Dedifferentiated amniotic fluid mesenchymal stem cell (primary cell): Measurements from ENCODE around the gene PRR36.

Experiments used
- DNase-seq: peaks from one replicate; pipeline ENCODE4 v3.0.0-alpha.2; 2016; ENCODE audit errors: extremely low spot score

PRR36 gene

DNA sequence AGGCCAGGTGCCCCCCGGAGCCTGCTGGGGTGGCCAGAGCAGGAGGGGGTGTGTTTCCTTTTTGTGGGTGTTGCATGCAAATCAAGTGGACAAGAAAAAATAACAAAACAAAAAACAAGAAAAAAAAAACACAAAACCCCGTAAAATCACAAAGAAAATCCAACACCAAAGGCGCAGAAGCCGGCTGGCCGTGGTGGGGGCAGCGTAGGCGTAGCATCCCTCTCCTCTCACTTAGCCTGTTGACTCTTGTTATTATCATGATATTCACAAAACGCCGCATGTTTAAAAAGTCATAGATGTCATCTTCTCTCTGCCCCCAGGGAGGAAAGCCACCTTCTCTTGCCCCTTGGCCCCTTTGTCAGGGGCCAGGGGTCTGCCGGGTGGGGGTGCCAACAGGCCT lies 39.5 kb upstream of the PRR36 start:
- DNase-seq, result no peak

DNA sequence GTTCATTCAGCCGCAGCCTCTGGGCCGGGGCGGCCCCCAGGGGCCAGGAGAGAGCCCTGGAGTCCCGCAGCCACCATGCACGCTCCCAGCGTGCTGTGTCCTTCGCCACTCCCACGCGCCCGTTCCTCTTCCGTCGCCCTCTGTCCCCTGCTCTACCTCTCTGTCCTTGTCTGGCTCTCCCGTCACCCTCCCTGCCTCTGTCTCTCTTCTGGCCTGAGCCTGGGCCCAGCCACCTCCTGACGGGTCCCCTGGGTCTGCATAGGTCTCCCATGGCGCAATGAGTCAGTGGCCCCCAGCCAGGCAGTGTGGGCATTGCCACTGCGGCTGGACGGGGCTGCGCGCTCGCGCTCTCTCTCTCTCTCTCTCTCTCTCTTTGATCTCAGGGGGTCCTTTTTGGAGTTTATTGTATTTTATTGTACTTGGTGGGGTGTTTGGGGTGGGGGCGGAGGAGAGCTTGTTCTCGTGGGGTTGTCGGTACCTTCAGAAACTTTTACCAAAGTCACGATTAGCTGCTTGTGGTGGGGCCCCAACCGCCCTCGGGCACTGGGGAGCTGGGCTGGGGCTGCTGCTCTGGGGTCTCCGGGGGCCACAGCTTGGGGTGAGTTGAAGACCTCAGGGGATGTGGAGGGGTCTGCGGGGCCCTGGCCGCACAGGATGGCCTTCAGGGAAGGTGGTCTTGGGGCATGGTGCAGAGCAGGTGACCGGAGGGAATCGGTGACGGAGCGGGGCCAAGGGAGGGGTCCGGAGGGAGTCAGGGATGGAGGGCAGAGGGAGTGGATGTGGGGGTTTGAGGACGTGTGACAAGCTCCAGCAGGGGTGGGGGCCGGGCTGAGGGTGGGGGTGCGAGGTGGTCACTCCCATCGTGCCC lies 38.7 kb upstream of the PRR36 start:
- DNase-seq, result no peak

DNA sequence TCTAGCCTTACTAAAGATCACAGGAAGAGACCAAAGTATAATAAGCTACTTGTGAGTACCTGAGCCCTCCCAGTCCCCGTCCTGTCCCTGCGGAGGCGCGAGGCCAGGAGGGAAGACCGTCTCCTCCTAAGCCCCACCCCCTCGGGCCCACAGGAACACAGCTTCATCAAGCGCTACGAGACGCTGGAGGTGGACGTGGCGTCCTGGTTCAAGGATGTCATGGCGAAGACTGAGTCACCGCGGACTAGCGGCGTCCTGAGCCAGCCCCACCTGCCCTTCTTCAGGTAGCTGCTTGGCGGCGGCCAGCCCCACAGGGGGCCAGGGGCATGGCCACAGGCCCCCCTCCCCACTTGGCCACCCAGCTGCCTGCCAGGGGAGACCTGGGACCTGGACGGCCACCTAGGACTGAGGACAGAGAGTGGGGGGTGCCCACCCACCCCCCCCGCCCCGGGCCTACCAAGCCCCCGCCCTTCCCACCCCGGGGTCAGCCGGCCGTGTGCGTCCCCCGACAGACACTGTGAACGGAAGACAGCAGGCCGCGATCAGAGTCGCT lies 38.0 kb upstream of the PRR36 start:
- no peak for DNase-seq

DNA sequence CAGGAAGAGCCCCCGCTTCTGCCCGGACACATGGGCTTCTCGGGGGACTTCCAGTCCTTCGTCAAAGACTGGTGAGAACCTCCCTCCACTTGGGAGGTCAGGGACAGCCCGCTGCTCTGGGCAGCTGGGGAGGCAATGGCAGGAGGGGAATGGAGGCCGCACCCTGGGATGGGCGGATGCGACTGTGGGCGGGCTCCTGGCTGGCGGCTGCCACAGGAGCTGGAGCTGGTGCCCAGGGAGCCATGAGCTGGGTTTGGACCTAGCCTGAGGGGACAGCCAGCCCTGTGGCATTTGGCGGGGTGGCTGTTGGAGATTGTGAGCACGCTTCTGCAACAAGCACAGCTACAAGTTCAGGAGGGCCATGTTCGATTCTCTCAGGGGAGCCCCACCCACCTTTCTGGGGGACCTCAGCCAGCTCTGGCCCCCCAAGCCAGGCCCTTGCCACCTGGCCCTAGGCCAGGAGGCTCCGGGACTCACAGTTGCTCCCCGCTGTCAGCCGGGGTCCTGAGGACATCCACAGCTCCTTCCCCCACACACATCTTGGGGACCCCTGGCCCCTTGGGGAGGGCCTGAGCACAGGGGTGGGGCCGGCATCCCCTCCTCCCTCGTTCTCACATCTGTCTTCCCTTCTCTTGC lies 37.4 kb upstream of the PRR36 start:
- no peak for DNase-seq

DNA sequence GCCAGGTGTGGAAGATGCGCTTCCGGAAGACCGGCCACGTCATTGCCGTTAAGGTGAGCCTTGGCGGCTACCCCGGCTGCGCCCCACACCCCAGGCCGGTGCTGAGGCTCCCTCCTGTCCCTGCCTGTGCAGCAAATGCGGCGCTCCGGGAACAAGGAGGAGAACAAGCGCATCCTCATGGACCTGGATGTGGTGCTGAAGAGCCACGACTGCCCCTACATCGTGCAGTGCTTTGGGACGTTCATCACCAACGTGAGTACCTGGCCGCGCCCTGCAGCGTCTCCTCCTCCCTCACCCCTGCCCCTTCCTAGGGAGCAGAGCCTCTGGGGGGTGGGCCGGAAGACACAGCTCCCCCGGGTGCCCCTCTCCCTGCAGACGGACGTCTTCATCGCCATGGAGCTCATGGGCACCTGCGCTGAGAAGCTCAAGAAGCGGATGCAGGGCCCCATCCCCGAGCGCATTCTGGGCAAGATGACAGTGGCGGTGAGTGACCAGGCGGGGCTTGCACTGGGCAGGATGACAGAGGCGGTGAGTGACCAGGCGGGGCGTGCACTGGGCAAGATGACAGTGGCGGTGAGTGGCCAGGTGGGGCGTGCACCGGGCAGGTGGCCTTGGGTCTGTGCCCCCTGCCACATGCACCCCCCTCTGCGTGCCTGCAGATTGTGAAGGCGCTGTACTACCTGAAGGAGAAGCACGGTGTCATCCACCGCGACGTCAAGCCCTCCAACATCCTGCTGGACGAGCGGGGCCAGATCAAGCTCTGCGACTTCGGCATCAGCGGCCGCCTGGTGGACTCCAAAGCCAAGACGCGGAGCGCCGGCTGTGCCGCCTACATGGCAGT lies 36.4 kb upstream of the PRR36 start:
- no peak for DNase-seq

DNA sequence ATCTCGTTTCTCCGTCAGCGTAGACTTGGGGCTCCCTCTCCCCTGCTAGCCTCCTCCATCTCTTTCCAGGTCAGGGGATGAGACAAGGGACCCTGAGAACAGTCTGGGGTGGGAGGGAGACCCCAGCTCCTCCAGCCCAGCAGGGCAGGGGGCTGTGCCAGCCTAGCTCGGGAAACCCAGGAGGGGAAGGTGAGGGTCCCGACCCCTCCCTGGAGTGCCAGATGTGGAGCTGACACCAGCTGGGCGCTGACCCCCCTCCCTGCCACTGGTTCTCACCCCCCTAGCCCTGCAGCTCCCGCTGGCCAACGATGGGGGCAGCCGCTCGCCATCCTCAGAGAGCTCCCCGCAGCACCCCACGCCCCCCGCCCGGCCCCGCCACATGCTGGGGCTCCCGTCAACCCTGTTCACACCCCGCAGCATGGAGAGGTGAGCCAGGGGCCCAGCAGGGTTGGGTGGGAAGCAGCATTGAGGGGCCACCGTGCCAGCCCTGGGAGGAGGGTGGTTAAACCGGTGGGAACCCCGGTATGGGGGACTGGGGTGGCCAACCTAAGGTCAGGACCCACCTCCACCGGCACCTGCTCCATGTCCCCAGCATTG lies 35.4 kb upstream of the PRR36 start:
- no peak for DNase-seq

DNA sequence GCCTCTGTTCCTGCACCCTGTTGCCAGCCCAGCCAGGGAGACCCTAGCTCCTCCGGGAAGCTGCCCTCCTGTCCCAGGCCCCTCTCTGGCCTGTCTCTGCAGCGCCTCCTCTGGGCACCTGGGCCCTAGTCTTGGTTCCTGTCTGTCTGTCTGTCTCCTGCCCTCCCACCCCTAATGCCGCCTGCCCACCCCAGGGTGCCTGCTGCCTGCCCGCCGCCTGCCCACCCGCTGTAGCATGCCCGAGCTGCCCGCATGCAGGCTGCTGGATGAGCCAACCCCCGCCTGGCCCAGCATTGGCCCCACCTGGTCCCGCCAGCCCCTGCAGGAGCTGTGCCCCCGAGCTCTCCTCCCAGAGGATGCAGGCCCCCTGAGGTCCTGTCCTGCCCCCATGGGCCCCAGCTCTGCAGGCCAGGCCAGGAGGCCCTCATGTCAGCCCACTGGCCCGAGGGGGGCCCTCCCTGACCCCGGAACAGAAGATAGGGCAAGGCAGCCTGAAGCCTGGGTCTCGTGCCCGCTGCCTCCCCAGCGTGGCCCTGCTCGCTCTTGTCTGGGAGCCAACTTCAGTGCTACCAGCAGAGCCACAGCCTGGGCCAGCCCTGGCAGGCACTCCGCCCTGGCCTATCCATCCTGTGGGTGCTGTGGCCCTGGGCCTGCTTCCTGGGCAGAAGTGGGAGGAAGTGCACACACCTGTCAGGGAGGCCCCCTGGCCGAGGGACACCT lies 34.7 kb upstream of the PRR36 start:
- DNase-seq, result no peak

DNA sequence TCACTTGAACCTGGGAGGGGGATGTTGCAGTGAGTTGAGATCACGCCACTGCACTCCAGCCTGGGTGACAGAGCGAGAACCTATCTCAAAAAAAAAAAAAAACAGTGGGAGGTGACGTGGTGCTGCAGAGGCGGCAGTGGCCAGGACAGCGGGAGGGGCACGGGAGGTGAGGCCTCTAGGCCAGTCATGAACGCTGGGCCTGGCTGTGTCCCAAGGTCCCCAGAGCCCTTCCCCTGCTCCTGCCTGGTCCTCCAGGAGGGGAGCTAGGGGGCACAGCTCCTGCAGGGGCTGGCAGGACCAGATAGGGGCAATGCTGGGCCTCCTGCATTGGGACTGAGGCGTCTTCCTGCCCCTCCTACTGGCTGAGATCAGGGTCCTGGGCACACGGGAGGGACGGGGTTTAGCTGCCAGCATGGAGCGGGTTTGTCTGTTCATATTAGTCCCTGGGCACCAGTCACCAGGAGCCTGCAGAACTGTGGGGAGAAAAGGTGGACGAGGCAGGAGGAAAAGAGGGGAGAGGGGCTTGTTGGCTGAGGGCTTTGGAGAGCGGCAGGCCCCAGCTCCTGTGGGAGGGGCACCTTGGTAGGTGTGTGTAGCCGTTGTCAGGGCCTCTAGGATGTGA lies 34.0 kb upstream of the PRR36 start:
- DNase-seq, result no peak

DNA sequence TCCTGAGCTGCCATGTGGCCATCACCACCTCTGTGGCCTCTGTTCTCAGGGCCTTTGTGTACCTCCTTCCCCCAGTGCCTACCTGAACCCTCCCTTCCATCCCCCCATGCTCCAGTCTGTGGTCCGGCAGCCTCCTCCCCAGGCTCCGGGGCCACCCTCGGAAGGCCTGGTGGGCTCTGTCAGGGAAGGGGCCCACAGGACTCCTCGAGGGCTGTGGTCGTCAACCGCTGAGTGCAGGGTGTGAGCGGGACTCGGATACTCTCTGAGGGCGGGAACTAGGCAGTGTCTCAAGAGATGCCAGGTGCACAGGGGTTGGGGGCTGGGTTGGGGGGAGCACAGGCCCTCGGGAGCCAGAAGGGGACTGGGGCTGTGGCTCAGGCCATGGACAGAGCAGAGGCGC lies 33.4 kb upstream of the PRR36 start:
- DNase-seq, result no peak

DNA sequence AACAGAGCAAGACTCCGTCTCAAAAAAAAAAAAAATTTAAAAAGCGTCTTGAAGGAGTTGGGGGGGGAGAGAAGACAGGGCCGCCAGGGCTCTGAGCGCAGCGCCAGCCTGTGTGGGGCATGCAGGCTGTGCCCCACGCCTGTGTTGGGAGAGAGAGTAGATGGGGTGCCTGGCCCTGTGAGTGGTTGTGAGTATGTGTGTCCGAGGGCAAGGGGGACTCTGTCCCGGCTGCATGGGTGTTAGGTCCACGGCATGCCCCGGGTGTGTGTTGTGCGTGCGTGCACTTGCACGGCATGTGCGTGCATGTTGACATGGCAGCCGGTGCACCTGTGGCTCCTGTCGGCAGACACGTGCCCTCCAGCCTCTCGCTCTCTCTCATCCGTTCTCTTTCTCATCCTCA lies 32.9 kb upstream of the PRR36 start:
- no peak for DNase-seq

DNA sequence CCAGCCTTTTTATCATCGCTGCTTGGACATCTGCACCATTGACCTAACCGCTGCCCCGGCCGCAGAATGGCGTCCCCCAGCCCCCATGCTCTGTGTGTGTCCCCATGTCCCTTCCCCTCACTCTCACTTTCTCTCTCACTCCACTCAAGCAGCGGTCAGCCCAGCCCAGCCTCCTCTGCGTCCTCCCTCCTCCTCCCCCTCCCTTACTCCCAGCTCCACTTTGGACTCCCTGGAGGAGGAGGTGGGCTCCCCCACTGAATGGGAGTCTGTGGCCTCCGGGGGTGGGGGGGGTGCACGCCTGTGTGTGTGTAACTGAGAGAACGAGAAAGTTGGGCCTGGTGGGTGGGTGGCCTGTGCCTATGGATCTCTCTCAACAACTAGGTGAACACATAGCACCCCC lies 31.7 kb upstream of the PRR36 start:
- no peak for DNase-seq

DNA sequence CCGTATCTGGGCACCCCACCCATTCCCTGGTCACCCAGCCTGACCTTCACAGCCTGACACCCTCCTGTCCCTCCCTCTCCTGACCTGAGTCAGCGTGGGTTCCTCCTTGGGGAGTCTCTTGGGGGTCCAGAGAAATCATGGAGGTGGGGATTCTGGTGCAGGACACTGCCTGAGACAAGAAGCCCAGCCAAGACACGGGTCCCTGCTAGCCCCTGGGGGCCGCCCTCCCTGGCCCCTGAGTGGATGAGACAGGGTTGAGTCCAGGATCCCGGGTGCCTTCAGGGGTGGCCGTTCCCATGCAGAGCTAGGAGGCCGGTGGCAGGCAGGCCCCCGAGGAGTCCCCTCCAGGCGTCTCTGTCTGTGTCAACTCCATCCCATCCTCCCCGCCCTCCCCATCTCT lies 31.1 kb upstream of the PRR36 start:
- no peak for DNase-seq

DNA sequence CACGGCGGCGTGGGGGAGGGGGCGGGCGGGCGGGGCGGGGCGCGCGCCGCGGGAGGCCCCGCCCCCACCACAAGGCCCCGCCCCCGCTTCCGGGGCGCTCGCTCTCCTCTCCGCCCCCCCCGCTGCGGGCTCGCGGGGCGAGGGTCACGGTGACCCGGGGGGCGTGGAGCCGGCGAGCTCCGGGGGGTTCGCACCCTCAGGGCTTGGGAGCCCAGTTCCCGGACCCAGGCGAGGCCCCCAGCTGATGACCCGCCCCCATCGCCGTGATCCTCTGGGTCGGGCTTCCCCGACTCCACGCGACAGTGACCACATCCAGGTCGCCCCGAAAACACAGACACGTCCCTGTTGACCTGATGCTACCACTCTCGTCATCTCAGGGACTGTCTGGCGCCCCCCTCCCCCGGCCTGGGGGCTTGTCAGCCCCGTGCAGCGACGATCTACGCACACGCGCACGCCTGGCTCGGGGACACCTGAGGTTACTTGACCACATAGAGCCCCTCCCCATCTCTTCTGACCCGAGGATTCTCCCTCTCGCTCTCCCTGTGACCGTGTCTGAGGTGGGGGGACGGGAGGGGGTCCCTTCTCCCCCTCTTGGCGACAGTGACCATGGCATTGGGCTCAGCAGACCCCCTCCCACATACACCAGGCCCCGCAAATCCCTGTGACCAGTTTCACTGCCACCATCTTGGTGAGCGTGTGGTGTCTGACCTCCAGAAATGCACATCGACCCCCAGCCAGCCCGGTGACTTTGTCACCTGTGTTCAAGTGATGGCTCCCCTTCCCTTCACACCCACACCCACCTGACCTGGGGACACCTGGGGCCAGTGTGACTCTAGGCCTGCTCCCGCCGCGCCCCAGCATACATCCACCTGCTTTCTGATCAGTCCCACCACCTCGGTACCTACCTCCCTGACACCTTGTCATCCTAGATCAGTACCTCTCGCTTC lies 30.2 kb upstream of the PRR36 start:
- DNase-seq, result no peak

DNA sequence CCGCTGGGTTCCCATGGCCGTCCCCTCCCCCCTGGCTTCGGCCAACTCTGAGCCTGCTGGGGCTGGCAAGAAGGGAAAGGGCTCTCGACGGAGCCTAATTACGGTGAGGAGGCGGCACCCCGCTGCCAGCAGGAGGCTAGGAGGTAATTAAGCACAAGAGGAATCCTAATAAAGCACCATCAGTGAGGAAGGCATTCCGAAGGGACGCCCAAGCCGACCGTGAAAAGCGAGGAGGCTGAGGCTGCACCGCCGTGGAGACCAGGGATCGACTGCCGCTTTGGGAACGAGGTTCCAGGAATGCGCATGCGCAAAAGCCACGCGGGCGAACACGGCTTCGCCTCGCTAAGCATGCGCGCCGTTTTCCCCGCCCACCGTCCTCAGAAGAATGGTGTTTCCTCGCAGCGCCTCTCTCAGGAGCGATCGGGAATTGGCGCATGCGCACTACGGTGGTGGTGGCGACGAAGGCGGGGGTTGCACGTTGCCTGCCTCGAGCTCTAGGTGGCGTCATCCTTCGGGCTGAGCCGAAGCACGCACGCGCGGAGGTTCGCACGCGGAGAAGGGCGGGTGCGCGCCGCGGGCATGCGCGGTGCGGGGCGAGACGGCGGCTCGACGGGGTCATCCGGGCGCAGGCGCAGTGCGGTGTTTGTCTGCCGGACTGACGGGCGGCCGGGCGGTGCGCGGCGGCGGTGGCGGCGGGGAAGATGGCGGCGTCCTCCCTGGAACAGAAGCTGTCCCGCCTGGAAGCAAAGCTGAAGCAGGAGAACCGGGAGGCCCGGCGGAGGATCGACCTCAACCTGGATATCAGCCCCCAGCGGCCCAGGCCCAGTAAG lies 29.3 kb upstream of the PRR36 start, which contains the start of gene MAP2K7:
Gene MAP2K7, plus strand, starts transcription at position 634 of the 830 bp plus-strand sequence. Its CDS starts 68 bp downstream, at position 702.
- peak; percentile 99 for DNase-seq

DNA sequence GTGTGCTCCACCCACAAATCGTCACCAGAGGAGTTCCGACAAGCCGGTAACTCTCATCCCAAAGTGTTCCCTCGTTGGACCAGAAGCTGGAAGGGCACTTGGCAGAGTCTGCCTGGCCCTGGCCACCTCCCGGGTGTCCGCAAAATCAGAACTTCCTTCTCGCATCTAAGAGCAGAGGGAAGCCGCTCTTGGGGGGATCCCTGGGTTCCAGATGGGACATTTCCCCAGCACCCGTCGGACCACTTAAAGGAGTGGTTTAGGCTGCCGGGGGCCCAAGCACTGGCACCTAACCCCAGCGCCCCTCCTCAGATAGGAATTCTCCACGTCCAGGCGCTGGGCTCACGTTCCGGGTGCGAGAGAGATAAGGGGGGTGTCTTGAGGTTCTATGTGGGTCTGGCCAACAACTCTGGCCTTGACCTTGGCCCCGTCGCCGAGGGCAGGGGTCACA lies 28.6 kb upstream of the PRR36 start:
- no peak for DNase-seq

DNA sequence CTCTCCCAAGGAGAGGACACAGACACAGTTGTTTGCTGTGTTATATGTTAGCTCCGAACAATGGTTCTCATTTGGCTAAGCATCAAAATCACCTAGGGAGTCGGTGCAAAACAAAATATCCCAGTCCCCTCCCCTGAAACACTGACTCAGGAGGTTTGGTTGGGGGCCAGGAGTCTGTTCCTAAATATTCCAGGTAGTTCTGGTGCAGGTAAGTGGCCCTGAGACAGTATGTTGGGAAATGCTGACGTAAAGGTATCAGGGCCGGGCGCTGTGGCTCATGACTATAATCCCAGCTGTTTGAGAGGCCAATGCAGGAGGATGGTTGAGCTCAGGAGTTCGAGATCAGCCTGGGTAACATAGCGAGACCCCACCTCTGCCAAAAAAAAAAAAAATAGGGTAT lies 27.1 kb upstream of the PRR36 start:
- no peak for DNase-seq

DNA sequence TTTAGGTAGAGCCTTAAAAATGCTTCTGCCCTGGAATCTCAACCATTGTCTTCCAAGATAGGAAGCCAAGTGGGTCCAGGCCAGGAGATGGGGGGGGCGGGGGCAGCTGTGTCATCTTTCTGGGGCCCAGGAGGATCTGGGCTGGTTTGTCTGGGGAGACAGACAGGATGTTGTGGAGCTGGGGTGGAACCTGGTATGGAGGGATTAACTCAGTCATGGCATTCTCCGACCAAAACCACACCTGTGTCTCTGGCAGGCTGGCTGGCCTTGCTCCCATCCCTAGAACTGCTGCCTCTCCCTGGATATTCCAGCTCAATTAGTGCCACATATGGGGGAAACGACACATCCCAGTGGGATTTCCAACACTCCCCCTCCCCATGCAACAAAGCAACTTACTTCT lies 26.7 kb upstream of the PRR36 start:
- no peak for DNase-seq

DNA sequence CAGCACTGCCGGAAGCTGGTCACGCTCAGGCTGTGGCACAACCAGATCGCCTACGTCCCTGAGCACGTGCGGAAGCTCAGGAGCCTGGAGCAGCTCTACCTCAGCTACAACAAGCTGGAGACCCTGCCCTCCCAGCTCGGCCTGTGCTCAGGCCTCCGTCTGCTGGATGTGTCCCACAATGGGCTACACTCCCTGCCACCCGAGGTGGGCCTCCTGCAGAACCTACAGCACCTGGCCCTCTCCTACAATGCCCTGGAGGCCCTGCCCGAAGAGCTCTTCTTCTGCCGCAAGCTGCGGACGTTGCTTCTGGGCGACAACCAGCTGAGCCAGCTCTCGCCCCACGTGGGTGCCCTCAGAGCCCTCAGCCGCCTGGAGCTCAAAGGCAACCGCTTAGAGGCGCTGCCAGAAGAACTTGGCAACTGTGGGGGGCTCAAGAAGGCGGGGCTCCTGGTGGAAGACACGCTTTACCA lies 26.2 kb upstream of the PRR36 start:
- DNase-seq, result no peak
